Endothelial cell (in vitro differentiated cells): Measurements from ENCODE around the gene KLHL36. TPM values are rescaled to one million over a fixed set of nuclear protein-coding genes. Genes with fewer than 3 reads are reported as not detected.
A peak's percentile ranks its signal among the peaks of the same experiment; 100 is the strongest.

ENCODE experiments used
- DNase-seq: peaks from one replicate; pipeline ENCODE4 v3.0.0; 2021; ENCODE audit warnings: low spot score
- H3K27ac Mint-ChIP-seq: one replicate; pipeline ENCODE4 v1.8.0; 2021; ENCODE audit warnings: mixed read lengths, inconsistent platforms; ENCODE audit not compliant: unreplicated experiment
- H3K27me3 Mint-ChIP-seq: one replicate; pipeline ENCODE4 v1.8.0; 2021; ENCODE audit warnings: mild to moderate bottlenecking, moderate library complexity, mixed read lengths, inconsistent platforms; ENCODE audit not compliant: unreplicated experiment
- H3K36me3 Mint-ChIP-seq: one replicate; pipeline ENCODE4 v1.8.0; 2021; ENCODE audit warnings: mild to moderate bottlenecking, low read depth, mixed read lengths, inconsistent platforms; ENCODE audit not compliant: unreplicated experiment
- H3K4me1 Mint-ChIP-seq: one replicate; pipeline ENCODE4 v1.8.0; 2021; ENCODE audit warnings: mild to moderate bottlenecking, mixed read lengths, inconsistent platforms; ENCODE audit not compliant: unreplicated experiment
- H3K4me3 Mint-ChIP-seq: one replicate; pipeline ENCODE4 v1.8.0; 2021; ENCODE audit warnings: mild to moderate bottlenecking, mixed read lengths, inconsistent platforms; ENCODE audit not compliant: unreplicated experiment
- H3K9me3 Mint-ChIP-seq: one replicate; pipeline ENCODE4 v1.8.0; 2021; ENCODE audit warnings: mixed read lengths, inconsistent platforms; ENCODE audit not compliant: unreplicated experiment
- total RNA-seq: library from RNA; stranded (reverse); fragmentation: NEBNext Ultra II Directional; extraction: Animal tissue kit (Norgen Biotek cat#: 25700); gene quantifications from one replicate; pipeline ENCODE4 v1.2.1, GENCODE V29; 2021; ENCODE audit not compliant: unreplicated experiment
- TF ChIP-seq, protein P1 (sequence below): fragments of 200-600 bp; sonication (generic); IDR thresholded peaks from one replicate; pipeline ENCODE4 v1.5.0; 2021; ENCODE audit warnings: antibody characterized with exemption; ENCODE audit not compliant: unreplicated experiment

KLHL36 gene
- total RNA-seq, 1 donor from 2014 or later = 40.8 TPM

DNA sequence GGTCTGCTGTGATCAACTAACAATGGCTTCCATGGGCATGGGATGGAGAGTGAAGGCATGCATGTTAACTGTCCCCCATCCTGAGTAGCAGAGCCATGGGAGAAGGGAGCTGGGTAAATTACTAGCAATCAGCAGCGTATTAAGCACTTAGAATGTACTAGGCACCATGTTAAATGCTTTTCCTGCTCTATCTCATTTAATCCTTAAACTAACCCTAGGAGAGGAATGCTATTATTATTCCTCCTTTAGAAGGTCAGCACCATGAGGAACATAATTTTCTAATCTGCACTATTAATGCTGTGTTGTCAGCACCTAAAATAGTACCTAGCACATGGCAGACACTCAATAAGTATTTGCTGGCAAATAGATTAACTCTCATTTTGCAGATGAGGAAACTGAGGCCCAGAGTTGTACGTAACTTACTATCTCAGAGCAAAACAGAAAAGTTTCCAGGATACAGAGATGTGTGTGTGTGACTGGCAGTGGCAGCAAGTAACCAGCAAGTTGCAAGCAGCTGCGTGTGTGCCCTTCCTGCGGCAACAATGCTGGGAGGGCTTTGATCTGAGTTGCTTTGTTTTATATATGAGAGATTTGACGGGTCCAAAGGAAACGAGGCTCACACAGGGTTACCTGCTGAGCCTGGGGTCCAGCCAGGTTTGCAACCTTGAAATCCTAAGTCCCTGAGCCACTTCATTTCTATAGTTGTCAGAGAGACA, 6.5 kb upstream of the KLHL36 start:
- peaks cover 7% of the 10 kb centered on the region for H3K4me1 Mint-ChIP-seq
- H3K27me3 Mint-ChIP-seq = peaks cover 8% of the 10 kb centered on the region
- peak overlapping the region; percentile 13 for H3K27ac Mint-ChIP-seq

DNA sequence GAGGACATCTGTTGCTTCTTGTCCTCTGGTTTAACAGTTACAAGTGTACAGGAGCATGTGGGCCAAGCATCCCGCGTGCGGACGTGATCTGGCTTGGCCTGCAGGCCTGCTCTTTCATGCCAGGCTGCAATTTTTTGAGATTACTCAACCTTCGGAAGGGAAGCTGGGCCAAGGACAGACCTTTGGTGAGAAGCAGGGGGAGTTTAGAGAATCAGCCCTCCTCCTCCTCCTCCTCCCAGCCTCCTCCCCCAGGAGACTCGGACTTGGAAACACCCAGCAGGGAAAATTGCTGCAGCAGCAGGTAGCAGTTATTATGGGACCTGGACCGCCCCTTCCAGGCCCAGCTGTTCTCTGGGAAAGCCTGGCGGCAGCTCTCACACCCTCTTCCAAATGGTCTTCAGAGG, 5.1 kb upstream of the KLHL36 start:
- no peak overlapping the region for H3K27ac Mint-ChIP-seq
- no peak for DNase-seq
- peaks cover 4% of the 10 kb centered on the region for H3K36me3 Mint-ChIP-seq
- no peaks in the 10 kb centered on the region for H3K9me3 Mint-ChIP-seq
- TF ChIP-seq, protein P1, sequence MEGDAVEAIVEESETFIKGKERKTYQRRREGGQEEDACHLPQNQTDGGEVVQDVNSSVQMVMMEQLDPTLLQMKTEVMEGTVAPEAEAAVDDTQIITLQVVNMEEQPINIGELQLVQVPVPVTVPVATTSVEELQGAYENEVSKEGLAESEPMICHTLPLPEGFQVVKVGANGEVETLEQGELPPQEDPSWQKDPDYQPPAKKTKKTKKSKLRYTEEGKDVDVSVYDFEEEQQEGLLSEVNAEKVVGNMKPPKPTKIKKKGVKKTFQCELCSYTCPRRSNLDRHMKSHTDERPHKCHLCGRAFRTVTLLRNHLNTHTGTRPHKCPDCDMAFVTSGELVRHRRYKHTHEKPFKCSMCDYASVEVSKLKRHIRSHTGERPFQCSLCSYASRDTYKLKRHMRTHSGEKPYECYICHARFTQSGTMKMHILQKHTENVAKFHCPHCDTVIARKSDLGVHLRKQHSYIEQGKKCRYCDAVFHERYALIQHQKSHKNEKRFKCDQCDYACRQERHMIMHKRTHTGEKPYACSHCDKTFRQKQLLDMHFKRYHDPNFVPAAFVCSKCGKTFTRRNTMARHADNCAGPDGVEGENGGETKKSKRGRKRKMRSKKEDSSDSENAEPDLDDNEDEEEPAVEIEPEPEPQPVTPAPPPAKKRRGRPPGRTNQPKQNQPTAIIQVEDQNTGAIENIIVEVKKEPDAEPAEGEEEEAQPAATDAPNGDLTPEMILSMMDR = no peak
- H3K27me3 Mint-ChIP-seq = peaks cover 11% of the 10 kb centered on the region
- no peak overlapping the region for H3K4me3 Mint-ChIP-seq
- H3K4me1 Mint-ChIP-seq = peaks cover 10% of the 10 kb centered on the region

More for the DNA sequence above, 6.5 kb upstream of the KLHL36 start:
- no peak for DNase-seq
- Mint-ChIP-seq H3K9me3 (no peaks in the 10 kb centered on the region), H3K4me3 (no peak overlapping the region), H3K36me3 (no peaks in the 10 kb centered on the region)
- TF ChIP-seq, protein P1 = no peak

DNA sequence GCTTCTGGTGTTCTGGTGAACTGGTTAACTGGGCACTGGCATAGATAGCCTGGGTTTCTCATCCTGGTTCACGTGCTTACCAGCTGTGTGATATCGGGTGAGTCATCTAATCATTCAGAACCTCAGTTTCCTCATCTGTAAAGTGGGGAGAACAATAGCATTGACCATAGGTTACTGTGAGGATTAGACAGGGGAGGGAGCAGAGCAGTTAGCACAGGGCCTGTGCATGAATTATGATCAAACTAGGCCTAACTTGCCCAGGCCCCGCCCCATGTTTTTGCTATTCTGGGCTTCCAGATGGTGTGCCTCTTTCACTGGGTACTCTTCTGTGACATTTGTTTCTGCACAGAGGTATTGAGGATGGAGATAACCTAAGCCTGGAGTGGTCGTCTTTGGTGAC, 4.6 kb upstream of the KLHL36 start:
- TF ChIP-seq, protein P1 = no peak
- no peaks in the 10 kb centered on the region for H3K9me3 Mint-ChIP-seq
- peaks cover 4% of the 10 kb centered on the region for H3K36me3 Mint-ChIP-seq
- H3K27ac Mint-ChIP-seq = peak overlapping the region; percentile 27
- H3K27me3 Mint-ChIP-seq = peaks cover 11% of the 10 kb centered on the region
- H3K4me1 Mint-ChIP-seq = peaks cover 10% of the 10 kb centered on the region
- no peak for DNase-seq
- H3K4me3 Mint-ChIP-seq = no peak overlapping the region

DNA sequence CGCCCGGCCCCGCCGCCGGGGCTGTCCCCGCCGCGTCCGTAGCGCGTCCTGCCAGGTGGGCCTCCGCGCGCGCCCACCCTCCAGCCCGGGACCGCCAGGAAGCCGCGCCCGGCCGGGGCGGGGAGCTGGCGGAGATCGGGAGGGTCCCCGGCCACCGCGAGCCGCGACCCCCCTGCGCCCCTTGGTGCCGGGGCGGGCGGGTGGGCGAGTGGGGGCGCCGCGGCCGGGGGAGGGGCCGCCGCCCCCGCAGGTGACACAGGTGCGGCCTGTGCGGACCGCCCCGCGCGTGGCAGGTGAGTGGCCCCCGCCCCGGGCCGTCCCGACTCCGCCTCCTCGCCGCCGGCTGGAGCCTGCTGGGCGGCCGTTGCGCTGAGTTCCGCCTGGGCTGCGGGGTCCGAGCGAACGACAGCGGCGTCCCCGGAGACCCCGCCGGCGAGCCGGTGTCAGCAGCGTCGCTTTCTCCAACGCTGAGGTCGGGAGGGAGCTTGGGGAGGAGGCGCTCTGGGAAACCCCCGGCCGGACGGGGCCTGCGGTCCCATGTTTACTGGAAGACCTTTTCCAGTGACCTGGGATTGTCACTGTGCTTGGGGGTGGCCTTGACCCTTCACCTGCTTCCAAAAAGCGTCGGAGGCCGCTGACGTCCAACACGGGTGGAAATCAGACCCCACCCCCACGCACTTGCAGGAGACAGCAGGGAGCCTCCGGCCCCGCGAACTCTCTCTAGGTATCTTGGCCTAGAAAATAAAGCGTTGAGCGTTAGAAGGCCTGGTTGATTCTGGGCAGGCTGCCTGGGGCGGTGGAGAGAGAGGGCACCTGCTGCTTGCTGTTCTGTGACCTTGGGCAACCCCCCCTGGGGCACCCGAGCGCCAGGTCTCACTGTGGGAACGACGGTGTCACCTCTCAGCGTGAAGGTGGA, 542 bp downstream of the KLHL36 start:
- Mint-ChIP-seq H3K4me1 (peaks cover 6% of the 10 kb centered on the region), H3K36me3 (peaks cover 20% of the 10 kb centered on the region), H3K9me3 (no peaks in the 10 kb centered on the region), H3K27ac (no peak overlapping the region), H3K4me3 (peak overlapping the region; percentile 89), H3K27me3 (peaks cover 10% of the 10 kb centered on the region)
- peak; percentile 43 for DNase-seq
- TF ChIP-seq, protein P1 = no peak
